DND-41 (cell line): ENCODE measurements around the gene MBOAT7.

Experiments used
- EZH2 ChIP-seq: IDR thresholded peaks from 3 replicates; pipeline ENCODE4 v1.6.1; 2012; ENCODE audit warnings: borderline replicate concordance, low read depth, mild to moderate bottlenecking, moderate library complexity, low read length, inconsistent platforms; ENCODE audit not compliant: severe bottlenecking
- TF ChIP-seq, protein P1 (sequence below): IDR thresholded peaks from 2 replicates; pipeline ENCODE4 v1.5.1; 2012; ENCODE audit warnings: borderline replicate concordance, low read length, moderate library complexity, mild to moderate bottlenecking; ENCODE audit not compliant: poor library complexity, severe bottlenecking; ENCODE audit errors: extremely low read depth

DNA sequence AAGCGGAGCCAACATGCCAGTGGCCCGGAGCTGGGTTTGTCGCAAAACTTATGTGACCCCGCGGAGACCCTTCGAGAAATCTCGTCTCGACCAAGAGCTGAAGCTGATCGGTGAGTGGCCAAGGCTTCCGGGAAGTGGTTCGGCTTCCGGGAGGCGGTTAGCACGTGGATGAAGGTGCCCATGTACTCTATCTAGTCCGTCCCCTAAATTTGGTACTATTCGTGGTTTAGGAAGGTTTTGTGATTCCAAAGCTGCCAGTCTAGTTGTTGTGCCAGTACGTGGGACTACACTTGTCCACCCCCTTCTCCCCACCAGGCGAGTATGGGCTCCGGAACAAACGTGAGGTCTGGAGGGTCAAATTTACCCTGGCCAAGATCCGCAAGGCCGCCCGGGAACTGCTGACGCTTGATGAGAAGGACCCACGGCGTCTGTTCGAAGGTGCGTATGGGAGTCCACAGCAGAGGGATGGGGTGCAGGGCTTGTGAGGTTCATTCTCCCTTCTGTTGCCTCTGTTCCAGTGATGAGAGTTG, 11.9 kb upstream of the MBOAT7 start:
- TF ChIP-seq, protein P1, sequence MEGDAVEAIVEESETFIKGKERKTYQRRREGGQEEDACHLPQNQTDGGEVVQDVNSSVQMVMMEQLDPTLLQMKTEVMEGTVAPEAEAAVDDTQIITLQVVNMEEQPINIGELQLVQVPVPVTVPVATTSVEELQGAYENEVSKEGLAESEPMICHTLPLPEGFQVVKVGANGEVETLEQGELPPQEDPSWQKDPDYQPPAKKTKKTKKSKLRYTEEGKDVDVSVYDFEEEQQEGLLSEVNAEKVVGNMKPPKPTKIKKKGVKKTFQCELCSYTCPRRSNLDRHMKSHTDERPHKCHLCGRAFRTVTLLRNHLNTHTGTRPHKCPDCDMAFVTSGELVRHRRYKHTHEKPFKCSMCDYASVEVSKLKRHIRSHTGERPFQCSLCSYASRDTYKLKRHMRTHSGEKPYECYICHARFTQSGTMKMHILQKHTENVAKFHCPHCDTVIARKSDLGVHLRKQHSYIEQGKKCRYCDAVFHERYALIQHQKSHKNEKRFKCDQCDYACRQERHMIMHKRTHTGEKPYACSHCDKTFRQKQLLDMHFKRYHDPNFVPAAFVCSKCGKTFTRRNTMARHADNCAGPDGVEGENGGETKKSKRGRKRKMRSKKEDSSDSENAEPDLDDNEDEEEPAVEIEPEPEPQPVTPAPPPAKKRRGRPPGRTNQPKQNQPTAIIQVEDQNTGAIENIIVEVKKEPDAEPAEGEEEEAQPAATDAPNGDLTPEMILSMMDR, result no peak
- TF ChIP-seq EZH2, result no peak
